ENCODE measurements around the gene SPACA4. TPM values are rescaled to one million over a fixed set of nuclear protein-coding genes. Genes with fewer than 3 reads are reported as not detected.
"Not testable (repeated sequence)": the region's sequence is repeated elsewhere in the genome, so short reads cannot be mapped to it uniquely, and the experiment has no call there.

Gene SPACA4
- total RNA-seq, 1 experiment from 2014 or later: not detected

- in situ Hi-C loops (cut with HindIII; ENCODE audit: low sequenced_read_pairs): no loop called here
Measured at GRCh38 chr19:48630296-48631063, 23.9 kb downstream of the SPACA4 start.

GRCh38 chr19:48631225-48631624, 24.7 kb downstream of the SPACA4 start:
- in situ Hi-C loops (cut with HindIII; ENCODE audit: low sequenced_read_pairs): no loop called here
- DNase-seq (ENCODE audit: low spot score): no peak

More at GRCh38 chr19:48630296-48631063, 23.9 kb downstream of the SPACA4 start:
- DNase-seq (ENCODE audit: low spot score): peak; percentile 68

GRCh38 chr19:48632286-48632685, 25.7 kb downstream of the SPACA4 start:
- in situ Hi-C loops (cut with HindIII; ENCODE audit: low sequenced_read_pairs); DNase-seq (ENCODE audit: low spot score): not testable (repeated sequence)

GRCh38 chr19:48632692-48633147, 26.2 kb downstream of the SPACA4 start:
- peak; percentile 11 for DNase-seq (ENCODE audit: low spot score)
- in situ Hi-C loops (cut with HindIII; ENCODE audit: low sequenced_read_pairs): no loop called here

GRCh38 chr19:48633148-48634035, 26.9 kb downstream of the SPACA4 start:
- DNase-seq (ENCODE audit: low spot score): peak; percentile 13

GRCh38 chr19:48634036-48634342, 27.4 kb downstream of the SPACA4 start:
- in situ Hi-C loops (cut with HindIII; ENCODE audit: low sequenced_read_pairs): no loop called here
- no peak for DNase-seq (ENCODE audit: low spot score)

More at GRCh38 chr19:48633148-48634035, 26.9 kb downstream of the SPACA4 start:
- in situ Hi-C loops (cut with HindIII; ENCODE audit: low sequenced_read_pairs): no loop called here

GRCh38 chr19:48634424-48635262, 28.1 kb downstream of the SPACA4 start:
- in situ Hi-C loops (cut with HindIII; ENCODE audit: low sequenced_read_pairs): no loop called here
- DNase-seq (ENCODE audit: low spot score): peak; percentile 99

GRCh38 chr19:48635263-48635965, 28.9 kb downstream of the SPACA4 start:
- DNase-seq (ENCODE audit: low spot score): peak; percentile 75
- in situ Hi-C loops (cut with HindIII; ENCODE audit: low sequenced_read_pairs): no loop called here

- peak; percentile 51 for DNase-seq (ENCODE audit: low spot score)
Measured at GRCh38 chr19:48635966-48636858, 29.7 kb downstream of the SPACA4 start.

GRCh38 chr19:48636859-48637448, 30.4 kb downstream of the SPACA4 start, which contains the start of gene DBP:
Gene DBP, minus strand, starts transcription at chr19:48637379. Its CDS starts 385 bp downstream, at chr19:48636994.
- no peak for DNase-seq (ENCODE audit: low spot score)

More at GRCh38 chr19:48635966-48636858, 29.7 kb downstream of the SPACA4 start:
- in situ Hi-C loops (cut with HindIII; ENCODE audit: low sequenced_read_pairs): no loop called here

GRCh38 chr19:48637449-48637947, 31.0 kb downstream of the SPACA4 start:
- peak; percentile 100 for DNase-seq (ENCODE audit: low spot score)
- in situ Hi-C loops (cut with HindIII; ENCODE audit: low sequenced_read_pairs): no loop called here

More at GRCh38 chr19:48636859-48637448, 30.4 kb downstream of the SPACA4 start, which contains the start of gene DBP:
- in situ Hi-C loops (cut with HindIII; ENCODE audit: low sequenced_read_pairs): no loop called here

- in situ Hi-C loops (cut with HindIII; ENCODE audit: low sequenced_read_pairs): no loop called here
Measured at GRCh38 chr19:48637948-48638830, 31.6 kb downstream of the SPACA4 start.

GRCh38 chr19:48638831-48639381, 32.4 kb downstream of the SPACA4 start:
- in situ Hi-C loops (cut with HindIII; ENCODE audit: low sequenced_read_pairs): no loop called here
- DNase-seq (ENCODE audit: low spot score): no peak

More at GRCh38 chr19:48637948-48638830, 31.6 kb downstream of the SPACA4 start:
- peak; percentile 97 for DNase-seq (ENCODE audit: low spot score)

- in situ Hi-C loops (cut with HindIII; ENCODE audit: low sequenced_read_pairs): no loop called here
- DNase-seq (ENCODE audit: low spot score): no peak
Measured at GRCh38 chr19:48639483-48640375, 33.2 kb downstream of the SPACA4 start.

GRCh38 chr19:48641850-48642249, 35.3 kb downstream of the SPACA4 start:
- DNase-seq (ENCODE audit: low spot score): no peak
- in situ Hi-C loops (cut with HindIII; ENCODE audit: low sequenced_read_pairs): no loop called here

Measured in G401 (cell line).